ENCODE measurements around the gene TECTB.

The TECTB gene

DNA sequence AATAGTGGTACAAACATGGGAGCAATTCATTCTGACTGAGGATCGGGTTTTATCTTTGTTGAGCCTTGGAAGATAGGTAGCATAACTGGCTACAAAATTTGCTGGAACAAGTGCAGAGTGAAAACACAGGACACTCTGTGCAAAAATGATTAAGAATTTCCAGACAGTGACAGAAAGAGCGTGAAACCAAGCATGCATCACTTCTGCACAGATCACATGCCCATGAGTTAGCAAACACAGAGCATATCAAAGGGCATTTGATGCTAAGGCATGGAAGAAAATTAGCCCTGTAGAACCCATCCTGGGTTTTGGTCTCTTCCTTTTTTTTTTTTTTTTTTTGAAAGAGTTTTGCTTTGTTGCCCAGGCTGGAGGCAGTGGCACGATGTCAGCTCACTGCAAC, 28.3 kb downstream of the TECTB start:
- no peak for DNase-seq

- DNase-seq: no peak
These were observed 30.0 kb downstream of the TECTB start for GRCh38 chr10:112313234-112313633.

DNA sequence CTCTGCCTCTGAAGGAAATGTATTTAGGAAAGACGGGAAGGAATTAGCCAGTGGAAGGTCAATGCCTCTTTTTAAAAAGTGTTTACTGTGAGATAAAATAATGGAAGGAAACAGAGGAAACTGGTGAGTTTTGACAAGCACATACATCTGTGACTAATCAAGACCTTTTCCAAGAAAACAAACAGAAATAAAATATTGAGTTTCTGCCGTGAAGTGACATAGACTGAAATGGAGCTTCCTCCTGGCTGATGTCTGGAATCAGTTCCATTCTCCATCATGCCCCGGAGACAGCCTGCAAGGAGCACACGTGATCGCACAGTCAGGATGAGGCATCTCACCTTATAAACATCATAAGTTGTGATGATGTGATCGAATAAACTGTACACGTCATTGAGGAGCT, 30.7 kb downstream of the TECTB start:
- no peak for DNase-seq

- DNase-seq: peak; percentile 40
These were observed 31.7 kb downstream of the TECTB start for GRCh38 chr10:112314822-112315474.

DNA sequence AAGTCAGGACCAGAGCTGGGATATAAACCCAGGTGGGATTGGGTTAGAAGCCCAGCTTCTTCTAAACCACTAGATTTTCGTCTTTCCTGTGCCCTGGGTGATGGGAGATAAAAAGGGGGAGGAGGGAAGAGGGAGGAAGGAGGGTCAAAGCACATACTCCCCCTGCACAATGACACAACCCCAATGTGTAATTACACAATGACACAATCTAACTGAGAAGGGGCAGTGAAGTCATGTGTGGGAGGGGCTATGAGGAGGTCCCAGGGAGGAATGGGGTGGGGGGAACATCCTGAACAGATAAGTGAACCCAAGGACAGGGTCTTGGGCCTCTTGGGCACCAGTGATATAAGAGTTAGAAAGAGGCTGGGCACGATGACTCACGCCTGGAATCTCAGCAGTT, 44.5 kb downstream of the TECTB start:
- no peak for DNase-seq

GRCh38 chr10:112330162-112330561, 47.0 kb downstream of the TECTB start:
- no peak for DNase-seq

DNA sequence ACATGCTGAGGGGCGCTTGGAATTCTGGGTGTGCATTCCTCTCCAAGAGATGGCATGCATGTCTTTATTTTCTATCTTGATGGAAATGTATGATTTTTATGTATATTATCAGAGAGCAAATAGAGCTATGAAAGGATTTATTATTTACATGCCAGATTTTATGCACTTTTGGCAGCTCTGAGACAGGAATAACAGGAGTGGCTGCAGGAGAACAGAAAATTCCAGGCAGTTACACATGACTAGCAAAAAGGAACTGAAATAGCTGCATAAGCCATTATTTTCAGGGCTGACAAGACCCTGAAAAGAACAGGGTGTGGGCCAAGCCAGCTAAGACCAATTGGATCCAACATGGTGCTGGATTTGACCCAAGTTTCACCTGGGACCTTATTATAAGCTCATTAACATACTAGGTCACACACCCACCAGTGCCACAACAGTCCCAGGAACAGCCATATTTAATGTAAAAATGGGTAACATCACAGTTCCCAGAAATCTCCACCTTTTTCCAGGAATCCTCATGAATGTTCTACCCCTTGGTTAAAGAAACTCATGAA, 47.5 kb downstream of the TECTB start:
- DNase-seq: no peak

GRCh38 chr10:112332022-112332421, 48.8 kb downstream of the TECTB start:
- no peak for DNase-seq

DNA sequence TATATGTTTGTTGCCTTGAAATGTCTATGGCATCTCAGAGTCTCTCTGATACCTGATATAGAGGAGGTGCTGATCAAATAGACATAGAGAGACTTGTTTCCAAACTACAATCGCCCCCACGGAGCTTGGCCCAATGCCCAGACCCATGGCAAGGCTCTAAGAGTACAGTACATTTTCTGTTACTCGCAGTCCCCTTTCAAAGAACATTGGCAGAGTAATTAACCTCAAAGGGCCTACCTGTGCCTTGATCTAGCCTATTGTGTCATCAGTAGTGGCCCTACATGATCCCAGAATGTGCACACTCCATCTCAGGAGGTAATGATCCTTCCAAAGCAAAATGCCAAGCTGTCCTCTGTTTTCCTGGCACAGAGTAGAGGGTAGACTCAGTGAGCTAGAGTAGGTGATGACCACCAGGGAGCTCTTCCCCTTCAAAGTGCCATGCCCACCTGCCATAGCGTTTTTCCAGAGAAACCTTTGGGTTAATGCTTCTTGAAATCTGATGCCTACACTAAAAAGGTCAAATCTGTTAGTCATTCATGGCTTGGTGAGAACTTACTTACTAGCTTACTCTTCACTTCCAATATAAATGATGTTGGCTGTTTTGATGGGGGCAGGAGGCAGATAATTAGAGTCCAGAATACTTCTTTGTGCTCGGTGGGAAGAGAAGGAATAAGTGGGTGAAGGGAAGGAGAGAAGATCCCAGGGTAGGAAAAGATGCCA, 49.5 kb downstream of the TECTB start:
- no peak for DNase-seq

- no peak for DNase-seq
These were observed 50.3 kb downstream of the TECTB start for GRCh38 chr10:112333452-112333851.

- DNase-seq: no peak
These were observed 52.1 kb downstream of the TECTB start for GRCh38 chr10:112335111-112335867.

DNA sequence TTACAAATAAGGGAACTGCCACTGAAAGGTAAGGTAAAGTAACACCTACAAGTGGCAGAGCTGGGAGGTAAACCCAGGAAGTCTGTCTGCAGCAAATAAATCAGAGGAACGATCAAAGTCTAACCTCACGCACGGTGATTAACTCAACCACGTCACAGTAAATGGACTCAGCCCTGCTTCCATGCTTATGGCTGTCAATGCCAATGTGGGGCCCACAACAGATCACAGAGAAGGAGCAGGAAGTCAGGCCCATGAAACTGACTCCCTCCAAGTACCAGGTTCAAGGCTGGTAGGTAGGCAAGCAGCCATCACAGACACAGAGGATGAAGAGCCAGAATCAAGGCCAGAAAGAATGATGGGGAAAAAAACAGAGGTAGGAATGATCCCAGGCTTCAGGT, 52.7 kb downstream of the TECTB start:
- DNase-seq: no peak

GRCh38 chr10:112336556-112337201, 53.5 kb downstream of the TECTB start:
- no peak for DNase-seq

GRCh38 chr10:112338957-112339356, 55.8 kb downstream of the TECTB start:
- DNase-seq: no peak

DNA sequence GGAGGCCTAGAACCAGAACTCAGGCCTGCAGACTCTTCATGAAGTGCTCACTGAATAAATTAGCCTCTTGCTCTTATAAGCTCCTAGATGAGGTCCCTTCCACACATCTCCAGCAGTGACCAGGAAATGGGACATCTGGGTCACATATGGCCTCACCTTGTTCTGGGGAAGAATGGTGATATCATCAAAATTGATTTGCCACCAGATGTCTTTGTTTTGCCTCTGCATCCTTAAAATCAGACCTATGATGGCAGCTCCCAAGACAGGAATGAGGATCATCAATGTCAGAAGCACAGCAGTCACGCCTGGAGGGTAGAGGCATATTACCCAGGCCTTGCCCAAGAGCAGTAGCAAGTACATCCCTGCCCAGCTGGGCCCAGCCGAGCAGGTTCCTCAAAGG, 57.4 kb downstream of the TECTB start:
- no peak for DNase-seq

GRCh38 chr10:112343056-112343806, 60.0 kb downstream of the TECTB start:
- DNase-seq: no peak

DNA sequence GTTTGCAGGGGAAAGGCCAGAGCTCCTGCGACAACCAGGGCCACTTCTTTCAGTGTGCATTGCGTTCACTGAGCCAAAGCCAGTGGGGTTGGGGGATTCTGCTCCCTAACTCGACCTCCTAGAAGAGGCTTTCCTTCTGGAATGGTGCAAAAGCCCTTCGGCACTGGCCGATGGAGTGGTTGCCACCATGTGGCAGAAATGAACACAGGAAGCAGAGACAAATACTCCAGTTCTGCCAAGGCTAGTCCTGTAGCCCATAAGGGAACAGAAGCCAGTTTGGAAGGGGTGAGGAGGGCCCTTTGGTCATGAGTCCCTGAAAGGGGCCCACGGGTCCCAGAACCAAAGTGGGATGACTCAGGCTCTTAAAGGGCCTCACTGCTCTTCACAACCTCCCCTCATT, 61.1 kb downstream of the TECTB start:
- no peak for DNase-seq

GRCh38 chr10:112345202-112345601, 62.0 kb downstream of the TECTB start:
- DNase-seq: no peak

GRCh38 chr10:112345743-112346142, 62.5 kb downstream of the TECTB start:
- no peak for DNase-seq

- no peak for DNase-seq
These were observed 63.6 kb downstream of the TECTB start for GRCh38 chr10:112346774-112347173.

DNA sequence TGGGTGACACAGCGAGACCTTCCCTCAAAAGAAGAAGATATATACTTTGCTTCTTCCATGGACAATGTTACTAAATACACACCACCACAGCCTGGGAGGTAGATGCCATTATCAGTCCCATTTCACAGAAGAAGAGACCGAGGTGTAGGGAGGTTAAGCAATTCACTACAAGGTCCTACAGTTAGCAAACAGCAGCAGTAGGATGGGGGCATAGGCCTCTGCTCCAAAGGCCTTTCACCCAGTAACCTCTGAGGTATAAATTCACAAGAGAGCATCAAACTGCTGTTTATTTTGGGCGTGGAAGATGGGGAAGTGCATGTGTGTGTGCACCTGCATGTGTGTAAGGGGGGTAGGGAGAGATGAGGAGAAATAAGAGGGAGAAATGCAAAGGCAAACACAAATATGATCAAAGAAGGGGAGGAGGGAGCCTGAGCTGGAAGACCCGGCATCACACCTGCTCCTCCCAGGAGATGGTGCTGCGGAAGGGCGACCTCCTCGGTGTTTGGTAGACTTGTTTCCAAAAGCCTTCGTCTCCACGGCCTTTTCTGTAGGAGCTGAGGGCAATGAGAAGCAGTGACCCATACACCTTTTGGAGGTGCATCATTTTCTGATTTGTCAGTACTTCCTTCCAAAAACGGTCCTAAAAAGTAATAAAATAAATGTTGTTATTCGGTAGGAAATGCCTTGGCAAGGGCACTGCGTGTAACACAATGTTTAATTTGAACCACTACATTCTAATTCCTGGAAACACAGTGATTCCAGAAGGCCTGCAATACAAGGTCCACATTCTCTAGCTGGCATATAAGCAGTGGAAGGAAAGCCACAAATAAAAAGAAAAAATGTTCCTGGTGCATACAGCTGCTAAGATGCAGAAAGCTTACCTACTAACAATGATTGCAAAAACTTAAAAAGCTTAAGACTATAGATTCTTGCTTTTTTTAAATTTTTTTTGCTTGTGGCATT, 64.8 kb downstream of the TECTB start:
- DNase-seq: no peak
